Measurements from ENCODE around the gene CLNK.

Gene CLNK

GRCh38 chr4:10581022-10581421, 103.5 kb downstream of the CLNK start:
- H3K27me3 ChIP-seq (ENCODE audit: insufficient read depth, poor library complexity, severe bottlenecking) = no peaks in the 10 kb centered on the region
- H3K4me1 ChIP-seq (ENCODE audit: insufficient read depth, poor library complexity, severe bottlenecking) = no peaks in the 10 kb centered on the region
- no peak for TF ChIP-seq CTCF (IDR thresholded peaks at IDR 0.05; ENCODE audit: poor library complexity, severe bottlenecking)
- H3K4me3 ChIP-seq (ENCODE audit: severe bottlenecking) = no peak overlapping the region
- ATAC-seq (ENCODE audit: low read depth) (no peak), DNase-seq (ENCODE audit: low spot score) (no peak)
- H3K27ac ChIP-seq (ENCODE audit: poor library complexity, severe bottlenecking) = no peak overlapping the region
- no peaks in the 10 kb centered on the region for H3K9me3 ChIP-seq (ENCODE audit: severe bottlenecking)
- H3K36me3 ChIP-seq (ENCODE audit: low read depth) = no peaks in the 10 kb centered on the region

GRCh38 chr4:10579648-10580047, 104.9 kb downstream of the CLNK start:
- Histone ChIP-seq H3K27ac (ENCODE audit: poor library complexity, severe bottlenecking) (no peak overlapping the region), H3K27me3 (ENCODE audit: insufficient read depth, poor library complexity, severe bottlenecking) (no peaks in the 10 kb centered on the region), H3K4me3 (ENCODE audit: severe bottlenecking) (no peak overlapping the region), H3K36me3 (ENCODE audit: low read depth) (no peaks in the 10 kb centered on the region), H3K9me3 (ENCODE audit: severe bottlenecking) (no peaks in the 10 kb centered on the region), H3K4me1 (ENCODE audit: insufficient read depth, poor library complexity, severe bottlenecking) (no peaks in the 10 kb centered on the region)
- ATAC-seq (ENCODE audit: low read depth) = no peak
- no peak for TF ChIP-seq CTCF (IDR thresholded peaks at IDR 0.05; ENCODE audit: poor library complexity, severe bottlenecking)
- no peak for DNase-seq (ENCODE audit: low spot score)

GRCh38 chr4:10577508-10578426, 106.8 kb downstream of the CLNK start:
- Histone ChIP-seq H3K4me1 (ENCODE audit: insufficient read depth, poor library complexity, severe bottlenecking) (no peaks in the 10 kb centered on the region), H3K9me3 (ENCODE audit: severe bottlenecking) (no peaks in the 10 kb centered on the region), H3K27me3 (ENCODE audit: insufficient read depth, poor library complexity, severe bottlenecking) (no peaks in the 10 kb centered on the region), H3K4me3 (ENCODE audit: severe bottlenecking) (no peak overlapping the region), H3K27ac (ENCODE audit: poor library complexity, severe bottlenecking) (no peak overlapping the region), H3K36me3 (ENCODE audit: low read depth) (no peaks in the 10 kb centered on the region)
- TF ChIP-seq CTCF (IDR thresholded peaks at IDR 0.05; ENCODE audit: poor library complexity, severe bottlenecking) = no peak
- DNase-seq (ENCODE audit: low spot score) = no peak
- no peak for ATAC-seq (ENCODE audit: low read depth)

- TF ChIP-seq CTCF (IDR thresholded peaks at IDR 0.05; ENCODE audit: poor library complexity, severe bottlenecking) = no peak
- Histone ChIP-seq H3K36me3 (ENCODE audit: low read depth) (no peaks in the 10 kb centered on the region), H3K4me3 (ENCODE audit: severe bottlenecking) (no peak overlapping the region), H3K27ac (ENCODE audit: poor library complexity, severe bottlenecking) (no peak overlapping the region), H3K4me1 (ENCODE audit: insufficient read depth, poor library complexity, severe bottlenecking) (no peaks in the 10 kb centered on the region), H3K9me3 (ENCODE audit: severe bottlenecking) (no peaks in the 10 kb centered on the region), H3K27me3 (ENCODE audit: insufficient read depth, poor library complexity, severe bottlenecking) (no peaks in the 10 kb centered on the region)
- DNase-seq (ENCODE audit: low spot score) (no peak), ATAC-seq (ENCODE audit: low read depth) (no peak)
Measured at GRCh38 chr4:10577018-10577417, 107.5 kb downstream of the CLNK start.

- Histone ChIP-seq H3K27me3 (ENCODE audit: insufficient read depth, poor library complexity, severe bottlenecking) (no peaks in the 10 kb centered on the region), H3K36me3 (ENCODE audit: low read depth) (no peaks in the 10 kb centered on the region), H3K9me3 (ENCODE audit: severe bottlenecking) (no peaks in the 10 kb centered on the region), H3K27ac (ENCODE audit: poor library complexity, severe bottlenecking) (no peak overlapping the region), H3K4me3 (ENCODE audit: severe bottlenecking) (no peak overlapping the region), H3K4me1 (ENCODE audit: insufficient read depth, poor library complexity, severe bottlenecking) (no peaks in the 10 kb centered on the region)
- no peak for ATAC-seq (ENCODE audit: low read depth)
- TF ChIP-seq CTCF (IDR thresholded peaks at IDR 0.05; ENCODE audit: poor library complexity, severe bottlenecking) = no peak
- no peak for DNase-seq (ENCODE audit: low spot score)
Measured at GRCh38 chr4:10576236-10576635, 108.3 kb downstream of the CLNK start.

All from RWPE2 (cell line).